GM12874 (cell line): ENCODE results near the gene CH25H.

Experiments
- CTCF ChIP-seq: IDR thresholded peaks from 2 replicates; pipeline ENCODE4 v1.5.1; 2011; ENCODE audit warnings: low read depth, mild to moderate bottlenecking, control low read depth, low read length, moderate library complexity; ENCODE audit not compliant: insufficient read depth

CH25H gene

GRCh38 chr10:89214566-89215165, 7.5 kb upstream of the CH25H start:
- TF ChIP-seq CTCF = no peak

GRCh38 chr10:89213191-89213808, 6.2 kb upstream of the CH25H start:
- TF ChIP-seq CTCF = peak; percentile 39; the same call in 1 of the 2 replicates

GRCh38 chr10:89210794-89211425, 3.8 kb upstream of the CH25H start:
- TF ChIP-seq CTCF = no peak

- TF ChIP-seq CTCF = no peak
Measured at GRCh38 chr10:89209718-89210117, 2.6 kb upstream of the CH25H start.

- no peak for TF ChIP-seq CTCF
Measured at GRCh38 chr10:89207801-89208551, 859 bp upstream of the CH25H start.

- no peak for TF ChIP-seq CTCF
Measured at GRCh38 chr10:89206402-89207180, 526 bp downstream of the CH25H start.

- no peak for TF ChIP-seq CTCF
Measured at GRCh38 chr10:89204621-89205185, 2.4 kb downstream of the CH25H start.
